HG03064 (cell line): ENCODE data around the gene CACNA1S.

ENCODE experiments used
- ATAC-seq: cut with Tn5 transposase; IDR thresholded peaks from one replicate; pipeline ENCODE4 v1.9.1; 2021; ENCODE audit warnings: low read depth; ENCODE audit not compliant: unreplicated experiment

CACNA1S gene

DNA sequence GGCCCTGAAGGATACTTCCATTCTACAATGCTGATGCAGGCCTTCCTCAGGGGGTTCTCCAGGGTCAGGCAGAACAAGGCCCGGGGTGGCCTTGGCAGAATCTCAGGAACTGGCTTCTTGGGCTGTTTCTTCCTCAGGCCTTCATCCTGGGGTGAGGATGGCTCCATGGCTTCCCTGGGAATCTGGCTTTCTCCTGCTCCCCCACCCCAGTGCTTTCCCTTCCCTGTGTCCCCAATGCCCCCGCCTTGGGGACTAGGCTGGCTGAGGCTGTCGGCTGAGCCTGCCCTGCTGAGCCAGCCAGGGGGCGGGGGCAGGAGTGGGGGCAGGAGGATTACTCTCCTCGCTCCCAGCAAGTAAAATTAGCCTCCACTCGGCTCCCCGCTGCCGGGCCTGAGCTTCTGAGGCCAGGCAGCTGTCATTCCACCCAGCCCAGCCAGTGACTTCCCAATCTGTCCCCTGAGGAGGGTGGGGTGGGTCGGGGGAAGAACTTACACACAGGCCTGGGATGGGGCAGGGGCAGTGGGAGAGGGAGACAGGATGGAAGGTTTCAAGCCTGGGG lies at the start of gene CACNA1S:
TSS of gene CACNA1S (minus strand) at position 254 of the 559 bp plus-strand sequence. CDS start at position 167, 87 bp downstream.
- ATAC-seq = no peak

DNA sequence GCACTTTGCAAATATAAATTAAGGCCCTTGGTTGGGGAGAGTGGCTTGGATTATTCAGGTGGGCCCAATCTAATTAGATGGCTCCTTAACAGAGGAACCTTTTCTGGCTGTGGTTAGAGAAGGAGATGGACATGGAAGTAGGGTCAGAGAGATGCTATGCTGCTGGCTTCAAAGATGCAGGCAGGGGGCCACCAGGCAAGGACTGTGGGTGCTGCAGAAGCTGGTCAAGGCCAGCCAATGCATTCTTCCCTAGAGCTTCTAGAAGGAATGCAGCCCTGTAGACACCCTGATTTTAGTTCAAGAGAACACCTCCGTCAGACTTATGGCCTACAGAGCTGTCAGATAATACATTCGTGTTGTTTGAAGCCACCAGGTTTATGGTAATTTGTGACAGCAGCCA lies 45.7 kb upstream of the CACNA1S start:
- ATAC-seq = no peak

GRCh38 chr1:201156819-201157218 lies 44.6 kb upstream of the CACNA1S start:
- ATAC-seq = no peak

GRCh38 chr1:201156346-201156745 lies 44.1 kb upstream of the CACNA1S start:
- no peak for ATAC-seq

DNA sequence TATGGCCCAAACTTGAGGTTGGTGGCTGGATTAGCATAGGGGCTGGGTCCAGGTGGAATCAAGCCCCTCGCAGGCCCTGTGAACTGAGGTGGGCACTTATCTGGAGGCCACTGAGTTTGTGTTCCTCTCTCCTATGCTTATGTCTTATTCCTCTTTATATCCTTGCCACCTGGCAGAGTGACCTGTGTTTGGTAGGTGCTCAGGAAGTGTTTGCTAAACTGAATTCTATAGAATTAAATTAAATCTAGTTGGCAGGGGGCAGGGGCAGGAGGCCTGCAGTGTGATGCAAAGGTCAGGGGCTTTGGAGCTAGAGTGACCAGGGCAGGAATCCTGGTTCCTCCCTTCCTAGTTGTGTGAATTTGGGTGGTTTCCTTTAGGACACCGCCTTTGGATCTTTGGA lies 43.1 kb upstream of the CACNA1S start:
- ATAC-seq = no peak

- peak; percentile 98 for ATAC-seq
Observed at GRCh38 chr1:201154389-201155165, 42.4 kb upstream of the CACNA1S start, which contains the start of gene TMEM9. TMEM9 (minus strand) TSS chr1:201154474; CDS start chr1:201153923, 551 bp downstream.

DNA sequence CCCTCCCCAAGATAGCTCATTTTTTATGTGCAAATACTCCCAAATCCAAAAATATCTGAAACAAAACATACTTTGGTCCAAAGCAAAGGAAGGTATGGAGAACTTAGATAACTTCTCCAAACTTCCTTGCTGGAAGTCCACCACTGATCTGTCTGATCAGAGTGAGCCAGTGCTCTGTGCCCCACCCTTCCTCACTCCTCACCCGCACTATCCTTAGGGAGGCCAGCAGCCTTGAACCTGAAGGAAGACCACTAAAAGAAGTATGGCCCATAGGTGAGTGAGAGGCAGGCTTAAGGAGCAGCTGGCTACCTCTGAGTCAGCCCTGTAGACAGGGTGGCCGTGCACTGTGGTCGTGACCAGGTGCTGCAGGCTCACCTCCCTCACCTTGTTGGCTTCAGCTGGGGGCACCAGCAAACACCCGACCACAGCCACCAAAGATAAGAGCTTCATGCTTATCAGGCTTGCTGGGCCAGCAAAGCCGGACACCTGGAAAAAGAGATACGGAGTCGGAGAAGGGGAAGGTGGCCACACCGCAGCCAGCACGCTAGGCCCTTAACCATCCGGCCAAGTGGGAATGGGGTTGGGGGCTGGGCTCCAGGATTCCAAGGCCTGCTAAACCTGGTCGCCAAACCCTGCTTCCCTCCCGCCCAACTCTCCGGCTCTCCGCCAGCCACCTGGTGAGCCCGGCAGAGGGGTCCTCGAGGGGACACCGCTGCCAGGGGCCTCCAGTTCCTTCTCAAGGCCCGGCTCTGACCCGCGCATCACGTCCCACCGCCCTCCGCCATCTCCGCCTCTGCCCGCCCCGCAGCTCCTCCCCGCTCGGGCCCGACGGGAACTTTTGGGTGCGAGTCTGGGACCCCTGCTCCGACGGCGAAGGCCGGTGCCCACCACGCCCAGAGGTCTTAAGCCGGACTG lies 41.5 kb upstream of the CACNA1S start:
- ATAC-seq = peak; percentile 63

DNA sequence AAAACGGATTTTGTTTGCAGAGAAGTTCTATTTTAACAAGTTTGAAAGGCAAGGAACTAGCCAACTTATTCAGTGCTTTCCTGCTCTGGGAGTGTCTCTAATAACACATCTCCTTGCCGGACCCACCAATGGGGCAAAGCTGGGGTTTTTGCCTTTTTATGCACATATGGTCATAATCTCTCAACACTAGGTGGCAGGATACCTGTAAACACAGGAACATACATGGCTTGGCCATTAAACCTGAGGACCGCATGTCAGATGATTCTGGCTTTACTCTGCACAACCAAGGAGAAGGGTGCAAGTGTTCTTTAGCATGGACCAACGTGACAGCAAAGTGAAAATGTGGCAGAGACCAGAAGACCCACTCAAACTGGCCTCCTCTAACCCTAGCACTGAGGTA lies 37.2 kb upstream of the CACNA1S start:
- ATAC-seq = no peak

DNA sequence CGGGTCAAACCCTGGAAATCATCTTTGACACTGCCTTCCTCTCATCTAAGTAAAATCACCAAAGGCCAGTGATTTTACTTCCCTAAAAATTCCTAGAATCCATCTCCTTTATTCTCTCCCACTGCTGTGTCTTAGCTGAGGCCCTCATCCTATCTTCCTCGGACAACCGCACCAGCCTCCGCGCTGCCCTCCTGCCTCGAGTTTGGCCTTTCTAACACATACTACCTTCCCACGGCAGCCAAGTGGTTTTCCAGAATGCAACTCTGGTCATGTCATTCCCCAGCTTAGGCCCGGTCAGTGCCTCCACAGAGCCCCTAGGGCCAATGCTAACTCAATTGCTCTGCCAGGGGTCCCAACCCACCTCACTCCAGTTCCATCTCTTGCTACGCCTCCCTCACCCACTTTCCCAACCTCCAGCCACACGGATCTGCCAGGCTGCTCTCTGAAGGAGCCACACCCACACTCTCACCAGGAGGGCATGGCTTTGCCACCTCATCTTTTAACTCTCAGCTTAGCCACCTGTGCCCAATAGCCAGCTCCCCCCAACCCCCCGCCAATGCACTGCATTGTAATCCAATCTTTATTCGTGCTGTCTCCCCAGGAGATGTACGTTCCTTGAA lies 35.3 kb upstream of the CACNA1S start:
- no peak for ATAC-seq

GRCh38 chr1:201146626-201147390 lies 34.6 kb upstream of the CACNA1S start:
- no peak for ATAC-seq

DNA sequence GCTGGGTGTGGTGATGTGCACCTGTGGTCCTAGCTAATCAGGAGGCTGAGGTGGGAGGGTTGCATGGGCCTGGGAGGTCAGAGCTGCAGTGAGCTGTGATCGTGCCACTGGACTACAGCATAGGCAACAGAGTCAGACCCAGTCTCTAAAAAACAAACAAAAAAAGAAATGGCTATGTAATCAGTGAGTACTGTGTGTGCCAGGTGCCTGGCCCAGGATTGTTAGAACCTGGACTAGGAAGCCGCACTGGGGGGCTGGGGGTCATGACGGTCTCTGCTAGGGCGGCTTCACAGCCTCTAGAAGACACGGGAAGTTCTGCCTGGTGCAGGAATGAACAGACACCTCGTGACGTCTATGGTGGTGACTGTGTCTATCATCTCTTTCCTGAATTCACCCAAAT lies 33.6 kb upstream of the CACNA1S start:
- no peak for ATAC-seq

- ATAC-seq = no peak
Observed at GRCh38 chr1:201145132-201145531, 32.9 kb upstream of the CACNA1S start.

DNA sequence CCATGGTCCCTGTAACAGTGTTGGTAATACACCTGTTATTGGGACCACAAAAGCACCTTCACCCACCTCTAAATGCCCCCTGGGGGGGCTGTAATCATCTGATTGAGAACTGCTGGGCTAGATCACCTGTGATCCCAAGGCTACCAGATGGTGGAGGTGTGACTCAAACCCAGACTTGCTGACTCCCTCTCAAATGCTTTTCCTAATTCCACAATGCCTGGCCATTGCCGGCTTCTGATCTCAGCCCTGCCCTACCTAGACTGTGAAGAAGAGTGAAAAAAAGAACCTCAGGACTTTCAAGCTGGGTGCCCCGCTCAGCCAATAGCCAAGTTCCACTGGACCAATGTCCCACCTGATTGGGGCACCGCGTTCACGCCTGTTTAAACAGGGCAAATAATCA lies 32.5 kb upstream of the CACNA1S start:
- no peak for ATAC-seq

- no peak for ATAC-seq
Observed at GRCh38 chr1:201143726-201144635, 31.8 kb upstream of the CACNA1S start.

- ATAC-seq = no peak
Observed at GRCh38 chr1:201142849-201143725, 30.9 kb upstream of the CACNA1S start.

- no peak for ATAC-seq
Observed at GRCh38 chr1:201142011-201142848, 30.0 kb upstream of the CACNA1S start.

- ATAC-seq = no peak
Observed at GRCh38 chr1:201141418-201141817, 29.2 kb upstream of the CACNA1S start.
